Measurements from ENCODE around the gene PCCA. TPM values are rescaled to one million over a fixed set of nuclear protein-coding genes. Genes with fewer than 3 reads are reported as not detected.
A peak's percentile ranks its signal among the peaks of the same experiment; 100 is the strongest.

Gene PCCA
- total and polyA plus RNA-seq, 2 donors (not counting 3 experiments of a cell fraction or from before 2014, with no cell fraction given): 5.7 to 20.2 TPM

DNA sequence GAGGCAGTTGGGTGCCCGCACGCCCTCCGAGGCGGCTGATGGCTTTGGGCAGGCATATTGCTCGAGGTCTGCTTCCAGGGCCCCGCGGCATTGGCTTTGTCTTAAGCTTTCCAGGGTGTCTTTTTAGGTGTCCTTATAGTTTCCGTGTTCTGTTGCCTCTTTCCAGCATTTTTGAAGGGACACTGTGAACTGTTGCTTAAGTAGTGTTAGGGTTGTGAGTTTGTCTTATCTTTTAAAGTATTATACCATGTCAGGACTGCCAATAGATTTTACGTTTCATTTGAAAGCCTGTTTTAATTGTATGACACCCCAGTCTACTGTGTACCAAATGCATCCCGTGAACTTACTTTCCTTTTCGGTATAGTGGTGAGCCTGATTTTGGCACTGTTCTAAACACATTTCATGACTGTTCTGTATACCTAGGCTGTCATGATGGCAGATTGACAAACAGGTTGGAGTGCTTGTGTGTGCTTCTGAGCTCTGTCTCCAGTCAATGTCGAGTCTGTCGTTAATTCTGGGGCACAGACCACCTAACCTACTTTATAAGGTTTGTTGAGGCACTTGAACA is 656 bp downstream of the PCCA start:
- H3K27ac ChIP-seq (ENCODE audit: insufficient read depth, low read depth, low read length): peak overlapping the region; percentile 43
- peaks cover 14% of the 10 kb centered on the region for H3K79me2 ChIP-seq (ENCODE audit: control insufficient read depth, insufficient read depth, low read length)
- peak overlapping the region; percentile 56 to 82 (median 82) for H3K4me3 ChIP-seq (replicated peaks in 1 of 3; ENCODE audit: insufficient read depth in 1 of 3, low read depth in 1 of 3, low read length in 3 of 3)
- H3K36me3 ChIP-seq (ENCODE audit: control insufficient read depth in 2 of 2, extremely low read depth in 1 of 2, insufficient read depth in 2 of 2, low read length in 2 of 2): no peaks in the 10 kb centered on the region
- peaks cover 8% of the 10 kb centered on the region for H3K4me1 ChIP-seq (ENCODE audit: control insufficient read depth, extremely low read depth, insufficient read depth, low read length)
- TF ChIP-seq FOS (IDR thresholded peaks at IDR 0.05; ENCODE audit: borderline replicate concordance, insufficient read depth, low read length) (no peak), JUN (IDR thresholded peaks at IDR 0.05; ENCODE audit: borderline replicate concordance, insufficient read depth, insufficient read length, low read depth) (no peak), GATA2 (IDR thresholded peaks at IDR 0.05; ENCODE audit: insufficient read depth, insufficient read length, low read depth, low read length) (no peak), POLR2A (IDR thresholded peaks at IDR 0.05; ENCODE audit: low read depth, low read length) (no peak), POLR2AphosphoS5 (IDR thresholded peaks at IDR 0.05; ENCODE audit: insufficient read depth, low read depth, low read length) (no peak), EZH2 (IDR thresholded peaks at IDR 0.05; ENCODE audit: borderline replicate concordance, low read depth, low read length, severe bottlenecking) (no peak), MYC (IDR thresholded peaks at IDR 0.05; ENCODE audit: low read depth, low read length) (no peak)
- TF ChIP-seq, protein P1, sequence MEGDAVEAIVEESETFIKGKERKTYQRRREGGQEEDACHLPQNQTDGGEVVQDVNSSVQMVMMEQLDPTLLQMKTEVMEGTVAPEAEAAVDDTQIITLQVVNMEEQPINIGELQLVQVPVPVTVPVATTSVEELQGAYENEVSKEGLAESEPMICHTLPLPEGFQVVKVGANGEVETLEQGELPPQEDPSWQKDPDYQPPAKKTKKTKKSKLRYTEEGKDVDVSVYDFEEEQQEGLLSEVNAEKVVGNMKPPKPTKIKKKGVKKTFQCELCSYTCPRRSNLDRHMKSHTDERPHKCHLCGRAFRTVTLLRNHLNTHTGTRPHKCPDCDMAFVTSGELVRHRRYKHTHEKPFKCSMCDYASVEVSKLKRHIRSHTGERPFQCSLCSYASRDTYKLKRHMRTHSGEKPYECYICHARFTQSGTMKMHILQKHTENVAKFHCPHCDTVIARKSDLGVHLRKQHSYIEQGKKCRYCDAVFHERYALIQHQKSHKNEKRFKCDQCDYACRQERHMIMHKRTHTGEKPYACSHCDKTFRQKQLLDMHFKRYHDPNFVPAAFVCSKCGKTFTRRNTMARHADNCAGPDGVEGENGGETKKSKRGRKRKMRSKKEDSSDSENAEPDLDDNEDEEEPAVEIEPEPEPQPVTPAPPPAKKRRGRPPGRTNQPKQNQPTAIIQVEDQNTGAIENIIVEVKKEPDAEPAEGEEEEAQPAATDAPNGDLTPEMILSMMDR (IDR thresholded peaks at IDR 0.05; ENCODE audit: extremely low read depth in 1 of 2, insufficient read depth in 1 of 2, low read depth in 1 of 2, low read length in 2 of 2): no peak
- TF ChIP-seq, protein P2, sequence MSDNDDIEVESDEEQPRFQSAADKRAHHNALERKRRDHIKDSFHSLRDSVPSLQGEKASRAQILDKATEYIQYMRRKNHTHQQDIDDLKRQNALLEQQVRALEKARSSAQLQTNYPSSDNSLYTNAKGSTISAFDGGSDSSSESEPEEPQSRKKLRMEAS (IDR thresholded peaks at IDR 0.05; ENCODE audit: insufficient read depth, insufficient read length): no peak
- dilution Hi-C loops (cut with MboI; ENCODE audit: extremely low pct_ligation_motif_present, low sequenced_read_pairs): no loop called here
- intact Hi-C loops (cut with micrococcal nuclease): loop anchor here (1.0 to 2.0 kb wide), 6 partner anchors 11 to 425 kb away; no protein-coding TSS in a partner anchor
- H3K27me3 ChIP-seq (ENCODE audit: control insufficient read depth in 2 of 2, insufficient read depth in 2 of 2, low read length in 2 of 2): no peaks in the 10 kb centered on the region
- H3K9me1 ChIP-seq (replicated peaks; ENCODE audit: control insufficient read depth, extremely low read depth, insufficient read depth, low read length): no peaks in the 10 kb centered on the region
- POLR2A ChIA-PET: no interaction called here
- H3K9me3 ChIP-seq (replicated peaks; ENCODE audit: control insufficient read depth, insufficient read depth, low read length): no peaks in the 10 kb centered on the region
- H3K4me2 ChIP-seq (ENCODE audit: insufficient read depth, low read length): peak overlapping the region; percentile 95
- peak overlapping the region; percentile 81 for H2AFZ ChIP-seq (ENCODE audit: low read depth, low read length)
- FAIRE-seq (peak; percentile 37), DNase-seq (ENCODE audit: low read depth, low spot score) (peak; percentile 51)
- H4K20me1 ChIP-seq (replicated peaks; ENCODE audit: control insufficient read depth, extremely low read depth, insufficient read depth, low read length): no peaks in the 10 kb centered on the region
- CTCF ChIA-PET: interaction anchor here (0.6 to 2.4 kb wide), 8 partner anchors 9 to 425 kb away, joined by 3 to 16 read pairs (median 3); no protein-coding TSS in a partner anchor
- TSS peak; percentile 44 for BruUV-seq (replicated peaks)
- peak overlapping the region; percentile 79 for H3K9ac ChIP-seq (replicated peaks; ENCODE audit: extremely low read depth, insufficient read depth, low read length)
